GM23248 (cell line): ENCODE measurements around the gene SCO2.

ENCODE experiments used
- EZH2 ChIP-seq: fragments of 200-600 bp; sonication (generic); IDR thresholded peaks from 2 replicates; pipeline ENCODE4 v1.6.1; 2018; ENCODE audit warnings: antibody characterized with exemption, mild to moderate bottlenecking; ENCODE audit not compliant: insufficient read depth, poor library complexity, severe bottlenecking
- EZH2phosphoT487 ChIP-seq: fragments of 200-600 bp; sonication (generic); IDR thresholded peaks from 2 replicates; pipeline ENCODE4 v1.6.1; 2018; ENCODE audit warnings: antibody characterized with exemption, moderate library complexity, mild to moderate bottlenecking, low read depth; ENCODE audit not compliant: insufficient read depth

- TF ChIP-seq EZH2phosphoT487 (no peak), EZH2 (no peak)
Measured at GRCh38 chr22:50529897-50530579, 4.6 kb upstream of the SCO2 start, which contains the start of gene TYMP.
